ENCODE results near the gene PELI2.

GRCh38 chr14:56199095-56199981 lies 81.1 kb downstream of the PELI2 start:
- TF ChIP-seq ZNF274 (IDR thresholded peaks at IDR 0.05; ENCODE audit: low read depth, low read length) (no peak), EZH2 (IDR thresholded peaks at IDR 0.05) (no peak), CTCF (IDR thresholded peaks at IDR 0.05 in 2 of 3, conservative IDR thresholded peaks at IDR 0.05 in 1 of 3; ENCODE audit: borderline replicate concordance in 1 of 3, insufficient read depth in 1 of 3, low read depth in 2 of 3, low read length in 2 of 3) (no peak), EZH2phosphoT487 (IDR thresholded peaks at IDR 0.05; ENCODE audit: borderline replicate concordance) (no peak), ATF3 (IDR thresholded peaks at IDR 0.05) (no peak), POLR2A (IDR thresholded peaks at IDR 0.05; ENCODE audit: borderline replicate concordance, extremely low read depth, insufficient read depth, insufficient read length) (no peak), ZFX (IDR thresholded peaks at IDR 0.05) (no peak), REST (IDR thresholded peaks at IDR 0.05; ENCODE audit: low read depth) (no peak), SIN3A (IDR thresholded peaks at IDR 0.05; ENCODE audit: low read depth) (no peak), POLR2AphosphoS5 (IDR thresholded peaks at IDR 0.05; ENCODE audit: low read depth, low read length) (no peak), ZBTB33 (IDR thresholded peaks at IDR 0.05; ENCODE audit: extremely low read depth, insufficient replicate concordance, low read length) (no peak), RAD21 (IDR thresholded peaks at IDR 0.05; ENCODE audit: low read depth) (no peak), FOSL1 (IDR thresholded peaks at IDR 0.05; ENCODE audit: low read depth) (no peak)
